Fibroblast of skin of back (primary cell): ENCODE measurements around the gene BAIAP2L2.
"Not testable (repeated sequence)": the region's sequence is repeated elsewhere in the genome, so short reads cannot be mapped to it uniquely, and the experiment has no call there.

Source experiments
- DNase-seq: peaks from one replicate; pipeline ENCODE4 v3.0.0-alpha.2; 2013

Gene BAIAP2L2

DNA sequence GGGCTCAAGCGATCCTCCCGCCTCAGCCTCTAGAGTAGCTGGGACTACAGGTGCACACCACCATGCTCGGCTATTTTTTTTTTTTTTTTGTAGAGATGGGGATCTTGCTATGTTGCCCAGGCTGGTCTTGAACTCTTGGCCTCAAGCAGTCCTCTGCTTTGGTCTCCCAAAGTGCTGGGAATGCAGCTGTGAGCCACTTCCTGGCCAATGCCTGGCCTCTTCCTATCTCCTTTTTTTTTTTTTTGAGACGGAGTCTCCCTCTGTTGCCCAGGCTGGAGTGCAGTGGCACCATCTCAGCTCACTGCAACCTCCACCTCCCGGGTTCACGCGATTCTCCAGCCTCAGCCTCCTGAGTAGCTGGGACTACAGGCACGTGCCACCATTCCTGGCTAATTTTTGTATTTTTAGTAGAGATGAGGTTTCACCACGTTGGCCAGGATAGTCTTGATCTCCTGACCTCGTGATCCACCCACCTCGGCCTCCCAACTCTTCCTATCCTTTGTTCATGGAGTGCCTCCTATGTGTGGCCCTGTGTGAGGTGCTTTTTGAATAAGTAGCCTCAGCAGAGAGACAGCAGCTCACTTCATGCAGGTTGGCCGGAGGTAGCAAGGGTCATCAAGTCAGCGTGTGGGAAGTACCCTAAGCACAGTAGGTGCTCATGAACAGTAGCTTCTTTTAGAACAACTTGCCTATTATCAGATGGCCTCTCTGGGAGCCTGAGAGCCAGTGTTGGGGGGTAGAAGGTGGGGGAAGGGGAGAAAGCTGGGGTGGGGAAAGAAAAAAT lies 72.9 kb downstream of the BAIAP2L2 start:
- not testable (repeated sequence) for DNase-seq

DNA sequence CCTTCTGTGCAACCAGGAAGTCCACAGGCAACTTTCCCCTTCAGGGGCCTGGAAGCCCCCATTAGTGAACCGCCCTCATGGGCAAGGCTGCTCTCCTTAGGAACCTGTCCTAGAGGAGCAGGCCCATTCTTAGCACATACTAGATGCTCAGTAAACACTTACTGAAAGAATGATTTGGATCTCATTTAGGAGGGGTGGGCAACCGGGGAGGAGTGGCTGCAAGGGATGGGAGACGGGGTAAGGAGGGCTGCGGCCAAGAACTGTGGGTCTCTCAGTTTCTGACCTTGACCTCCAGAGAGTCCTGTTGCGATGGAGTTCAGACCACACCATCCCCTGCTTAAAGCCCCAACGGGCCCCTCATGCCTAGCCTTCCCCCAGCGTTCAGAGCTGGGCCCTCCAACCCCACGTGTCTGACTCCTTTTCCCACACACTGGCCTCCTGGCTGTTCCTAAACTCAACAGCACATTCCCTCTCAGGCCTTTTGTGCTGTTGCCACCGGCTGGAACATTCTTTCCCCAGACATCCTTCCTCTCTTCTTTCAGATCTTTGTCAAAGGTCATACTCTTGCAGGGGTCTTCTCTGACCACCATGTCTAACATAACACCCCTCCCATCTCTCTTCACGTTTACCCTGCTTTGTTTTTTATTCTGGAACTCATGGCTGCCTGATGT lies 74.0 kb downstream of the BAIAP2L2 start:
- DNase-seq = no peak

DNA sequence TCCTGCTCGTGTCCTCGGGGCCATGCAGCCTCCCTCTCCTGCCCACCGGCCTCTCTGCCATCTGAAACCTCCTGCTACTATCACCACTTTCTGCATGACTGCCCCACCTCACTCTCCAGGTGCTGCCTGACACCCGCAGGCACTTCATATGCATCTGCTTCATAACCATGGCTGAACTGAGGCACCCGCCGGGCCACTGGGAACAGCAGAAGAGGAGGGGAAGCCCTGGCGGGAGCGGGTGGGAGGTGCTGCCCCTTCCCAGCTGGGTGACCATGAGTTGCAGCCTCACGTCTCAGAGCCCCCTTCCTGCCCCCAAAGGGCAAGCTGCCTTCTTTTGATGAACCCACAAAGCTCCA lies 75.0 kb downstream of the BAIAP2L2 start:
- no peak for DNase-seq
